DOHH2 (cell line): ENCODE measurements around the gene TDRD7.

Source experiments
- EZH2phosphoT487 ChIP-seq: fragments of 200-600 bp; sonication (generic); IDR thresholded peaks from 2 replicates; pipeline ENCODE4 v1.6.1; 2017; ENCODE audit warnings: borderline replicate concordance, mild to moderate bottlenecking, antibody characterized with exemption, low read length, moderate library complexity, mixed read lengths
- TF ChIP-seq, protein P1 (sequence below): fragments of 200-600 bp; sonication (generic); IDR thresholded peaks from one replicate; pipeline ENCODE4 v1.5.1; 2014; ENCODE audit warnings: antibody characterized with exemption, mild to moderate bottlenecking, low read depth, low read length; ENCODE audit not compliant: poor library complexity, severe bottlenecking

DNA sequence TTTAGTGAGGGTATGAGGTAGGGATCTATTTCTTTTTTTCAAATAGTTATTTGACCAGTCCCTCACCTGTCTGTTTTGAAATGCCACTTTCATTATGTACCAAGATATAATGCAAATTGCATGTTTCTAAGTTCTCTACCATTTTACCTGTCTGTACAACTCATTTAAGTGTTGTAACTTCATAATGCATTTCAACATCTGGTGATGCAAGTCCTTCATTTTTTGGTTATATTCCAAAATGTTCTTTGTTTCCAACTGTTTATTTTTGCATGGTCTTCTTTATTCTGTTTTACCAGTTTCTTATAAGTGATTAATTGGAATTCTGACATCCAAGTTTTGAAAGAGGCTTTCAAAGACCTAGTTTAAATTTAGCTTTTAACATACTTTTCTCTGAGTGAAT lies 26.8 kb downstream of the TDRD7 start:
- TF ChIP-seq, protein P1, sequence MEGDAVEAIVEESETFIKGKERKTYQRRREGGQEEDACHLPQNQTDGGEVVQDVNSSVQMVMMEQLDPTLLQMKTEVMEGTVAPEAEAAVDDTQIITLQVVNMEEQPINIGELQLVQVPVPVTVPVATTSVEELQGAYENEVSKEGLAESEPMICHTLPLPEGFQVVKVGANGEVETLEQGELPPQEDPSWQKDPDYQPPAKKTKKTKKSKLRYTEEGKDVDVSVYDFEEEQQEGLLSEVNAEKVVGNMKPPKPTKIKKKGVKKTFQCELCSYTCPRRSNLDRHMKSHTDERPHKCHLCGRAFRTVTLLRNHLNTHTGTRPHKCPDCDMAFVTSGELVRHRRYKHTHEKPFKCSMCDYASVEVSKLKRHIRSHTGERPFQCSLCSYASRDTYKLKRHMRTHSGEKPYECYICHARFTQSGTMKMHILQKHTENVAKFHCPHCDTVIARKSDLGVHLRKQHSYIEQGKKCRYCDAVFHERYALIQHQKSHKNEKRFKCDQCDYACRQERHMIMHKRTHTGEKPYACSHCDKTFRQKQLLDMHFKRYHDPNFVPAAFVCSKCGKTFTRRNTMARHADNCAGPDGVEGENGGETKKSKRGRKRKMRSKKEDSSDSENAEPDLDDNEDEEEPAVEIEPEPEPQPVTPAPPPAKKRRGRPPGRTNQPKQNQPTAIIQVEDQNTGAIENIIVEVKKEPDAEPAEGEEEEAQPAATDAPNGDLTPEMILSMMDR: no peak
- TF ChIP-seq EZH2phosphoT487: no peak
